ENCODE data around the gene BTBD19. TPM values are rescaled to one million over a fixed set of nuclear protein-coding genes. Genes with fewer than 3 reads are reported as not detected.
A peak's percentile ranks its signal among the peaks of the same experiment; 100 is the strongest.
"Not testable (repeated sequence)": the region's sequence is repeated elsewhere in the genome, so short reads cannot be mapped to it uniquely, and the experiment has no call there.

Gene BTBD19
- total and polyA plus RNA-seq, 2 donors (not counting 1 experiment from before 2014, with no cell fraction given), result 0.75 to 2.3 TPM

GRCh38 chr1:44835738-44836675 lies 27.7 kb downstream of the BTBD19 start:
- 84% methylated on average over 19 of the region's 23 CpGs for WGBS (ENCODE audit: insufficient coverage)
- Mint-ChIP-seq H3K4me3 (peak overlapping the region; percentile 62), H3K4me1 (peaks cover 11% of the 10 kb centered on the region), H3K27ac (peak overlapping the region; percentile 55), H3K27me3 (peaks cover 6% of the 10 kb centered on the region), H3K9me3 (ENCODE audit: insufficient read depth) (no peaks in the 10 kb centered on the region)
- peak; percentile 98 for ATAC-seq (ENCODE audit: low read depth)
- H3K9me3 ChIP-seq (ENCODE audit: control extremely low read depth in 1 of 3, control insufficient read depth in 2 of 3, insufficient read depth in 1 of 3, low read length in 2 of 3), result no peaks in the 10 kb centered on the region
- H3K36me3 ChIP-seq (replicated peaks in 1 of 2; ENCODE audit: control extremely low read depth in 1 of 2, control insufficient read depth in 1 of 2, extremely low read depth in 1 of 2, insufficient read depth in 2 of 2, low read length in 1 of 2), result no peaks in the 10 kb centered on the region
- no peak overlapping the region for H3K4me3 ChIP-seq (ENCODE audit: control extremely low read depth in 1 of 5, extremely low read depth in 1 of 5, insufficient read depth in 1 of 5, low read depth in 2 of 5, low read length in 4 of 5)
- H3K9ac ChIP-seq (ENCODE audit: low read length), result no peak overlapping the region
- H3K27me3 ChIP-seq (replicated peaks in 1 of 4; ENCODE audit: control extremely low read depth in 1 of 4, control insufficient read depth in 3 of 4, insufficient read depth in 4 of 4, low read length in 3 of 4), result no peaks in the 10 kb centered on the region
- H3K79me2 ChIP-seq (ENCODE audit: control insufficient read depth, insufficient read depth, low read length), result no peaks in the 10 kb centered on the region
- CTCF ChIA-PET, result interaction anchor here (0.6 to 3.0 kb wide), 21 partner anchors 9 to 1011 kb away, joined by 3 to 11 read pairs (median 3); partner anchors contain the start of genes BTBD19, DYNLT4, EIF2B3 and HECTD3
- intact Hi-C loops (cut with micrococcal nuclease), result loop anchor here (1.0 to 5.0 kb wide), 5 partner anchors 16 to 464 kb away; partner anchors contain the start of genes HECTD3 and UROD
- POLR2A ChIA-PET, result interaction anchor here (0.5 to 1.0 kb wide), 2 partner anchors 36 to 42 kb away, joined by 3 to 9 read pairs; partner anchors contain the start of gene PLK3
- peak overlapping the region; percentile 33 for H3K4me2 ChIP-seq (replicated peaks; ENCODE audit: low read depth, low read length, poor library complexity, severe bottlenecking)
- H4K20me1 ChIP-seq (ENCODE audit: control insufficient read depth, insufficient read depth, low read length, poor library complexity, severe bottlenecking), result no peaks in the 10 kb centered on the region
- H2AFZ ChIP-seq (ENCODE audit: insufficient read depth, low read depth, low read length, poor library complexity, severe bottlenecking), result peak overlapping the region; percentile 59
- DNase-seq, result peak; percentile 89
- peaks cover 0 to 7% of the 10 kb centered on the region in 2 donors for H3K4me1 ChIP-seq (ENCODE audit: control insufficient read depth in 2 of 2, insufficient read depth in 2 of 2, low read length in 2 of 2)
- no peak for TF ChIP-seq EZH2 (IDR thresholded peaks at IDR 0.05; ENCODE audit: borderline replicate concordance, insufficient read depth, low read depth, low read length, poor library complexity, severe bottlenecking)
- TF ChIP-seq, protein P1, sequence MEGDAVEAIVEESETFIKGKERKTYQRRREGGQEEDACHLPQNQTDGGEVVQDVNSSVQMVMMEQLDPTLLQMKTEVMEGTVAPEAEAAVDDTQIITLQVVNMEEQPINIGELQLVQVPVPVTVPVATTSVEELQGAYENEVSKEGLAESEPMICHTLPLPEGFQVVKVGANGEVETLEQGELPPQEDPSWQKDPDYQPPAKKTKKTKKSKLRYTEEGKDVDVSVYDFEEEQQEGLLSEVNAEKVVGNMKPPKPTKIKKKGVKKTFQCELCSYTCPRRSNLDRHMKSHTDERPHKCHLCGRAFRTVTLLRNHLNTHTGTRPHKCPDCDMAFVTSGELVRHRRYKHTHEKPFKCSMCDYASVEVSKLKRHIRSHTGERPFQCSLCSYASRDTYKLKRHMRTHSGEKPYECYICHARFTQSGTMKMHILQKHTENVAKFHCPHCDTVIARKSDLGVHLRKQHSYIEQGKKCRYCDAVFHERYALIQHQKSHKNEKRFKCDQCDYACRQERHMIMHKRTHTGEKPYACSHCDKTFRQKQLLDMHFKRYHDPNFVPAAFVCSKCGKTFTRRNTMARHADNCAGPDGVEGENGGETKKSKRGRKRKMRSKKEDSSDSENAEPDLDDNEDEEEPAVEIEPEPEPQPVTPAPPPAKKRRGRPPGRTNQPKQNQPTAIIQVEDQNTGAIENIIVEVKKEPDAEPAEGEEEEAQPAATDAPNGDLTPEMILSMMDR (IDR thresholded peaks at IDR 0.05), result peak; percentile 85
- no peak overlapping the region for H3K27ac ChIP-seq (ENCODE audit: low read length in 2 of 2)

GRCh38 chr1:44838294-44838693 lies 30.0 kb downstream of the BTBD19 start:
- not testable (repeated sequence) for H3K79me2 ChIP-seq (ENCODE audit: control insufficient read depth, insufficient read depth, low read length)

More at GRCh38 chr1:44838294-44838693, 30.0 kb downstream of the BTBD19 start:
- H3K9ac ChIP-seq (ENCODE audit: low read length); H3K27ac Mint-ChIP-seq; H3K9me3 Mint-ChIP-seq (ENCODE audit: insufficient read depth); H4K20me1 ChIP-seq (ENCODE audit: control insufficient read depth, insufficient read depth, low read length, poor library complexity, severe bottlenecking); H3K4me3 ChIP-seq (ENCODE audit: control extremely low read depth in 1 of 5, extremely low read depth in 1 of 5, insufficient read depth in 1 of 5, low read depth in 2 of 5, low read length in 4 of 5); H2AFZ ChIP-seq (ENCODE audit: insufficient read depth, low read depth, low read length, poor library complexity, severe bottlenecking); DNase-seq; H3K4me3 Mint-ChIP-seq; H3K4me2 ChIP-seq (replicated peaks; ENCODE audit: low read depth, low read length, poor library complexity, severe bottlenecking); H3K36me3 ChIP-seq (replicated peaks in 1 of 2; ENCODE audit: control extremely low read depth in 1 of 2, control insufficient read depth in 1 of 2, extremely low read depth in 1 of 2, insufficient read depth in 2 of 2, low read length in 1 of 2); ATAC-seq (ENCODE audit: low read depth); H3K9me3 ChIP-seq (ENCODE audit: control extremely low read depth in 1 of 3, control insufficient read depth in 2 of 3, insufficient read depth in 1 of 3, low read length in 2 of 3); H3K27ac ChIP-seq (ENCODE audit: low read length in 2 of 2): not testable (repeated sequence)
- CTCF ChIA-PET, result interaction anchor here (2.3 kb wide), 1 partner anchor 38 kb away, joined by 7 read pairs; the partner anchor contains the start of gene PLK3
- H3K4me1 Mint-ChIP-seq, result peaks cover 19% of the 10 kb centered on the region
- POLR2A ChIA-PET, result interaction anchor here (0.7 kb wide), 1 partner anchor 462 kb away, joined by 3 read pairs; no protein-coding TSS in a partner anchor
- peaks cover 0 to 11% (median 2%) of the 10 kb centered on the region in 4 experiments for H3K27me3 ChIP-seq (replicated peaks in 1 of 4; ENCODE audit: control extremely low read depth in 1 of 4, control insufficient read depth in 3 of 4, insufficient read depth in 4 of 4, low read length in 3 of 4)
- WGBS (ENCODE audit: insufficient coverage), result 98% methylated on average over 10 of the region's 11 CpGs
- intact Hi-C loops (cut with micrococcal nuclease), result loop anchor here (5.0 kb wide), 1 partner anchor 174 kb away; the partner anchor contains the start of genes HECTD3 and UROD
- H3K27me3 Mint-ChIP-seq, result peaks cover 17% of the 10 kb centered on the region
- H3K4me1 ChIP-seq (ENCODE audit: control insufficient read depth in 2 of 2, insufficient read depth in 2 of 2, low read length in 2 of 2), result peaks cover 5 to 16% of the 10 kb centered on the region in 2 donors
